Activated naive CD8-positive, alpha-beta T cell treated with anti-CD3 and anti-CD28 coated beads for 36 hours (primary cell): Measurements from ENCODE around the gene GGA2. TPM values are rescaled to one million over a fixed set of nuclear protein-coding genes. Genes with fewer than 3 reads are reported as not detected.
"Not testable (repeated sequence)": the region's sequence is repeated elsewhere in the genome, so short reads cannot be mapped to it uniquely, and the experiment has no call there.

Source experiments
- DNase-seq: peaks from one replicate; pipeline ENCODE4 v3.0.0; 2021
- H3K27ac Mint-ChIP-seq: one replicate; pipeline ENCODE4 v1.8.0; 2022; ENCODE audit warnings: mild to moderate bottlenecking, moderate library complexity, mixed read lengths
- H3K27me3 Mint-ChIP-seq: one replicate; pipeline ENCODE4 v1.8.0; 2022; ENCODE audit warnings: mild to moderate bottlenecking, mixed read lengths
- H3K36me3 Mint-ChIP-seq: one replicate; pipeline ENCODE4 v1.8.0; 2021; ENCODE audit warnings: mild to moderate bottlenecking, mixed read lengths
- H3K4me1 Mint-ChIP-seq: one replicate; pipeline ENCODE4 v1.8.0; 2021; ENCODE audit warnings: mixed read lengths
- H3K4me3 Mint-ChIP-seq: one replicate; pipeline ENCODE4 v1.8.0; 2022; ENCODE audit warnings: mild to moderate bottlenecking, moderate library complexity, mixed read lengths
- H3K9me3 Mint-ChIP-seq: one replicate; pipeline ENCODE4 v1.8.0; 2022; ENCODE audit warnings: mixed read lengths
- total RNA-seq, 2 experiments: library from RNA; stranded (reverse); gene quantifications; one replicate each; pipeline ENCODE4 v1.2.3, GENCODE V29; 2021

GGA2 gene
- total RNA-seq, 2 experiments from 2014 or later, result 70.9 to 80.9 TPM

GRCh38 chr16:23480257-23480656 is 30.0 kb downstream of the GGA2 start:
- no peak for DNase-seq
- no peaks in the 10 kb centered on the region for H3K27me3 Mint-ChIP-seq
- no peaks in the 10 kb centered on the region for H3K9me3 Mint-ChIP-seq
- peaks cover 17% of the 10 kb centered on the region for H3K36me3 Mint-ChIP-seq
- H3K4me1 Mint-ChIP-seq, result no peaks in the 10 kb centered on the region
- no peak overlapping the region for H3K4me3 Mint-ChIP-seq
- no peak overlapping the region for H3K27ac Mint-ChIP-seq

GRCh38 chr16:23479138-23479537 is 31.2 kb downstream of the GGA2 start:
- no peaks in the 10 kb centered on the region for H3K4me1 Mint-ChIP-seq
- H3K27ac Mint-ChIP-seq, result peak overlapping the region; percentile 22
- no peaks in the 10 kb centered on the region for H3K9me3 Mint-ChIP-seq
- DNase-seq, result no peak
- no peak overlapping the region for H3K4me3 Mint-ChIP-seq
- H3K27me3 Mint-ChIP-seq, result no peaks in the 10 kb centered on the region
- H3K36me3 Mint-ChIP-seq, result peaks cover 17% of the 10 kb centered on the region

GRCh38 chr16:23478566-23478965 is 31.7 kb downstream of the GGA2 start:
- Mint-ChIP-seq H3K27me3 (no peaks in the 10 kb centered on the region), H3K27ac (no peak overlapping the region), H3K9me3 (no peaks in the 10 kb centered on the region), H3K36me3 (peaks cover 17% of the 10 kb centered on the region), H3K4me3 (no peak overlapping the region), H3K4me1 (no peaks in the 10 kb centered on the region)
- no peak for DNase-seq

GRCh38 chr16:23476289-23476688 is 34.0 kb downstream of the GGA2 start:
- Mint-ChIP-seq H3K4me3 (no peak overlapping the region), H3K4me1 (no peaks in the 10 kb centered on the region), H3K36me3 (peaks cover 14% of the 10 kb centered on the region), H3K27ac (no peak overlapping the region), H3K9me3 (no peaks in the 10 kb centered on the region), H3K27me3 (no peaks in the 10 kb centered on the region)
- no peak for DNase-seq

GRCh38 chr16:23469814-23470213 is 40.5 kb downstream of the GGA2 start:
- H3K27ac Mint-ChIP-seq, result no peak overlapping the region
- H3K4me1 Mint-ChIP-seq, result no peaks in the 10 kb centered on the region
- H3K27me3 Mint-ChIP-seq, result no peaks in the 10 kb centered on the region
- H3K36me3 Mint-ChIP-seq, result peaks cover 9% of the 10 kb centered on the region
- no peak for DNase-seq
- H3K4me3 Mint-ChIP-seq, result no peak overlapping the region
- H3K9me3 Mint-ChIP-seq, result no peaks in the 10 kb centered on the region

- no peaks in the 10 kb centered on the region for H3K27me3 Mint-ChIP-seq
- peak overlapping the region; percentile 18 for H3K27ac Mint-ChIP-seq
- peaks cover 6% of the 10 kb centered on the region for H3K36me3 Mint-ChIP-seq
Observed at GRCh38 chr16:23466162-23466885, 44.0 kb downstream of the GGA2 start.

GRCh38 chr16:23465179-23465578 is 45.1 kb downstream of the GGA2 start:
- H3K36me3 Mint-ChIP-seq, result peaks cover 5% of the 10 kb centered on the region
- no peaks in the 10 kb centered on the region for H3K27me3 Mint-ChIP-seq
- no peaks in the 10 kb centered on the region for H3K9me3 Mint-ChIP-seq
- no peak for DNase-seq
- H3K4me3 Mint-ChIP-seq, result no peak overlapping the region
- no peaks in the 10 kb centered on the region for H3K4me1 Mint-ChIP-seq
- H3K27ac Mint-ChIP-seq, result no peak overlapping the region

More at GRCh38 chr16:23466162-23466885, 44.0 kb downstream of the GGA2 start:
- no peak overlapping the region for H3K4me3 Mint-ChIP-seq
- DNase-seq, result no peak
- H3K4me1 Mint-ChIP-seq, result no peaks in the 10 kb centered on the region
- no peaks in the 10 kb centered on the region for H3K9me3 Mint-ChIP-seq

- Mint-ChIP-seq H3K4me1 (no peaks in the 10 kb centered on the region), H3K36me3 (no peaks in the 10 kb centered on the region), H3K9me3 (no peaks in the 10 kb centered on the region), H3K4me3 (no peak overlapping the region), H3K27me3 (no peaks in the 10 kb centered on the region), H3K27ac (no peak overlapping the region)
- DNase-seq, result no peak
Observed at GRCh38 chr16:23464196-23464595, 46.1 kb downstream of the GGA2 start.

GRCh38 chr16:23462994-23463393 is 47.3 kb downstream of the GGA2 start:
- H3K27ac Mint-ChIP-seq, H3K4me3 Mint-ChIP-seq, H3K27me3 Mint-ChIP-seq, H3K9me3 Mint-ChIP-seq, H3K36me3 Mint-ChIP-seq, H3K4me1 Mint-ChIP-seq, DNase-seq: not testable (repeated sequence)

- Mint-ChIP-seq H3K36me3 (peaks cover 2% of the 10 kb centered on the region), H3K9me3 (no peaks in the 10 kb centered on the region), H3K4me1 (peaks cover 25% of the 10 kb centered on the region), H3K4me3 (peak overlapping the region; percentile 98), H3K27me3 (no peaks in the 10 kb centered on the region), H3K27ac (peak overlapping the region; percentile 87)
- no peak for DNase-seq
Observed at GRCh38 chr16:23453338-23454052, 56.8 kb downstream of the GGA2 start.

GRCh38 chr16:23452572-23453337 is 57.5 kb downstream of the GGA2 start, which contains the start of gene COG7:
COG7 (minus strand) TSS chr16:23453189; CDS start chr16:23452994, 195 bp downstream.
- peak; percentile 88 for DNase-seq
- no peaks in the 10 kb centered on the region for H3K27me3 Mint-ChIP-seq

GRCh38 chr16:23452221-23452571 is 58.1 kb downstream of the GGA2 start:
- Mint-ChIP-seq H3K27me3 (no peaks in the 10 kb centered on the region), H3K36me3 (peaks cover 2% of the 10 kb centered on the region), H3K9me3 (no peaks in the 10 kb centered on the region), H3K4me3 (peak overlapping the region; percentile 98), H3K27ac (peak overlapping the region; percentile 87), H3K4me1 (peaks cover 28% of the 10 kb centered on the region)
- peak; percentile 2 for DNase-seq

More at GRCh38 chr16:23452572-23453337, 57.5 kb downstream of the GGA2 start, which contains the start of gene COG7:
- Mint-ChIP-seq H3K9me3 (no peaks in the 10 kb centered on the region), H3K36me3 (peaks cover 2% of the 10 kb centered on the region), H3K27ac (peak within 1 kb of the TSS; percentile 87), H3K4me3 (peak within 1 kb of the TSS; percentile 98), H3K4me1 (peaks cover 28% of the 10 kb centered on the region)

GRCh38 chr16:23448392-23448791 is 61.9 kb downstream of the GGA2 start:
- Mint-ChIP-seq H3K27ac (no peak overlapping the region), H3K4me1 (peaks cover 26% of the 10 kb centered on the region), H3K9me3 (no peaks in the 10 kb centered on the region), H3K4me3 (no peak overlapping the region), H3K36me3 (peaks cover 4% of the 10 kb centered on the region), H3K27me3 (no peaks in the 10 kb centered on the region)
- DNase-seq, result no peak

GRCh38 chr16:23437542-23437941 is 72.8 kb downstream of the GGA2 start:
- not testable (repeated sequence) for H3K27ac Mint-ChIP-seq, H3K4me1 Mint-ChIP-seq, H3K4me3 Mint-ChIP-seq, H3K9me3 Mint-ChIP-seq, DNase-seq, H3K27me3 Mint-ChIP-seq
- peaks cover 14% of the 10 kb centered on the region for H3K36me3 Mint-ChIP-seq

GRCh38 chr16:23436951-23437350 is 73.3 kb downstream of the GGA2 start:
- no peaks in the 10 kb centered on the region for H3K4me1 Mint-ChIP-seq
- H3K4me3 Mint-ChIP-seq, result no peak overlapping the region
- no peaks in the 10 kb centered on the region for H3K9me3 Mint-ChIP-seq
- no peak overlapping the region for H3K27ac Mint-ChIP-seq
- no peaks in the 10 kb centered on the region for H3K27me3 Mint-ChIP-seq
- peaks cover 14% of the 10 kb centered on the region for H3K36me3 Mint-ChIP-seq
- DNase-seq, result no peak
